Loucy (cell line): ENCODE results near the gene LPP.

Source experiments
- EZH2phosphoT487 ChIP-seq: fragments of 200-600 bp; IDR thresholded peaks from 2 replicates; pipeline ENCODE4 v1.6.1; 2018; ENCODE audit warnings: antibody characterized with exemption, mild to moderate bottlenecking, moderate library complexity, borderline replicate concordance
- TF ChIP-seq, protein P1 (sequence below): fragments of 200-600 bp; sonication (generic); conservative IDR thresholded peaks from 2 replicates; pipeline ENCODE4 v1.5.1; 2014; ENCODE audit warnings: mild to moderate bottlenecking, antibody characterized with exemption, low read length

DNA sequence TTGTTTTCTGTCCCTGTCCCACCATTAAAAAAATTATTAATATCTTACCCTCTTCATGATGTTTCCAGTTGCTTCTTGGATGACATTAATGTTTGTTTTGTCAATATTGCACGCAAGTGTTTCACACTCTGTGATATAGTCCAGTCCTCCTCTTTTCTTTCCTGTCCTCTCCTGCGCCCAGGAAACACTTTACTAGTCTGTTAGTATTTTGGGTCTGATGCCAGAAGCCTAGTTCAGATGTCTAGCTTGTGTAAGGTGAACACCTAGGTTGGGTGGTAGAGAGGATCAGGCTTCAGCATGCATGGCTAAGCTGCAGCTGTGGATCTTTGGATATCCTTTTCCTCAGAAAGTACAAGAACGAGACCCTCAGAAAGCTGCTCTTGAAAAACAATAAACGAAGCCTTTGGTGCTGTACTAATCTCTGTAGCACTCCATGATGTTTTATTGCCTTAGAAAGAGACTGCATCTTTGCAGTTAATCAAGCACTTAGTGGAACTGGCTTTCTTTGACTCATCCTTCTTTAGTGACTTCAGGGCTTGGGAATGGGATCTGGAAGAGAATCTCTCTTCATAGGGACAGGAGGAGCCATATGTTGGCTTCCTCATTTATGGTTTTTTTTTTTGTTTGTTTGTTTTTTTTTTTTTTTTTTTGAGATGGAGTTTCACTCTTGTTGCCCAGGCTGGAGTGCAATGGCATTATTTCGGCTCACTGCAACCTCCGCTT lies 253.4 kb downstream of the LPP start:
- TF ChIP-seq, protein P1, sequence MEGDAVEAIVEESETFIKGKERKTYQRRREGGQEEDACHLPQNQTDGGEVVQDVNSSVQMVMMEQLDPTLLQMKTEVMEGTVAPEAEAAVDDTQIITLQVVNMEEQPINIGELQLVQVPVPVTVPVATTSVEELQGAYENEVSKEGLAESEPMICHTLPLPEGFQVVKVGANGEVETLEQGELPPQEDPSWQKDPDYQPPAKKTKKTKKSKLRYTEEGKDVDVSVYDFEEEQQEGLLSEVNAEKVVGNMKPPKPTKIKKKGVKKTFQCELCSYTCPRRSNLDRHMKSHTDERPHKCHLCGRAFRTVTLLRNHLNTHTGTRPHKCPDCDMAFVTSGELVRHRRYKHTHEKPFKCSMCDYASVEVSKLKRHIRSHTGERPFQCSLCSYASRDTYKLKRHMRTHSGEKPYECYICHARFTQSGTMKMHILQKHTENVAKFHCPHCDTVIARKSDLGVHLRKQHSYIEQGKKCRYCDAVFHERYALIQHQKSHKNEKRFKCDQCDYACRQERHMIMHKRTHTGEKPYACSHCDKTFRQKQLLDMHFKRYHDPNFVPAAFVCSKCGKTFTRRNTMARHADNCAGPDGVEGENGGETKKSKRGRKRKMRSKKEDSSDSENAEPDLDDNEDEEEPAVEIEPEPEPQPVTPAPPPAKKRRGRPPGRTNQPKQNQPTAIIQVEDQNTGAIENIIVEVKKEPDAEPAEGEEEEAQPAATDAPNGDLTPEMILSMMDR = no peak
- no peak for TF ChIP-seq EZH2phosphoT487
